ENCODE data around the gene ZBTB6.

Gene ZBTB6, protein sequence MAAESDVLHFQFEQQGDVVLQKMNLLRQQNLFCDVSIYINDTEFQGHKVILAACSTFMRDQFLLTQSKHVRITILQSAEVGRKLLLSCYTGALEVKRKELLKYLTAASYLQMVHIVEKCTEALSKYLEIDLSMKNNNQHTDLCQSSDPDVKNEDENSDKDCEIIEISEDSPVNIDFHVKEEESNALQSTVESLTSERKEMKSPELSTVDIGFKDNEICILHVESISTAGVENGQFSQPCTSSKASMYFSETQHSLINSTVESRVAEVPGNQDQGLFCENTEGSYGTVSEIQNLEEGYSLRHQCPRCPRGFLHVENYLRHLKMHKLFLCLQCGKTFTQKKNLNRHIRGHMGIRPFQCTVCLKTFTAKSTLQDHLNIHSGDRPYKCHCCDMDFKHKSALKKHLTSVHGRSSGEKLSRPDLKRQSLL

DNA sequence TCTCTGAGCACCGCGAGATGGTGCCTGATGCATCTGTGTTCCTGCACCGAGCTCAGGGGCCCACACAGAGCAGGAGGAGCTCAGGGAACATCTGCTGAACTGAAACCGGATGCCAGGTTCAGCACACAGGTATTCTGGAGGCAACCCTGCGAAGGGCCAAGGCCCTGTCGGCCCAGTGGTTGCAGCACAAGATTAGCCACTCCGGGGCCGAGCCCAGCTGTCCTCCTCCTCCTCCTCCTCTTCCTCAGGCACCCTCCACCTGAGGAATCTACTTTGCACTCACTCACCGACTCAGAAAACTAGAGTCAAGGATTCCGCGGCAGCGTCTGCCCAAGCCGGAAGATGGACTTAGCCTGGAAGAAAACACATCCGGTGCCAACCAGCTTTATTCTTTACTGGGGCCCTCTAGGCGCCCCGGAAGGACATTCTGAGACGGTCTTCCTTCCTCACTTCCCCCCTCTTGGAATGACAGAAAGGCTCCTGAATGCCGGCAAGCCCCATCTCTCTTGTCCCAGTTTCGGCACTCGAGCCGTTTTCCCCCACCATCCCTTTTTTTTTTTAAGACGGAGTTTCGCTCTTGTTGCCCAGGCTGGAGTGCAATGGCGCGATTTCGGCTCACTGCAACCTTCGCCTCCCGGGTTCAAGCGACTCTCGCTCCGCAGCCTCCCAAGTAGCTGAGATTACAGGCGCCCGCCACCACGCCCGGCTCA, at the start of gene ZBTB6:
TSS of gene ZBTB6 (minus strand) at position 360 of the 710 bp plus-strand sequence. CDS start 1,251 bp downstream, outside the sequence.
- DNase-seq: peak; percentile 81

DNA sequence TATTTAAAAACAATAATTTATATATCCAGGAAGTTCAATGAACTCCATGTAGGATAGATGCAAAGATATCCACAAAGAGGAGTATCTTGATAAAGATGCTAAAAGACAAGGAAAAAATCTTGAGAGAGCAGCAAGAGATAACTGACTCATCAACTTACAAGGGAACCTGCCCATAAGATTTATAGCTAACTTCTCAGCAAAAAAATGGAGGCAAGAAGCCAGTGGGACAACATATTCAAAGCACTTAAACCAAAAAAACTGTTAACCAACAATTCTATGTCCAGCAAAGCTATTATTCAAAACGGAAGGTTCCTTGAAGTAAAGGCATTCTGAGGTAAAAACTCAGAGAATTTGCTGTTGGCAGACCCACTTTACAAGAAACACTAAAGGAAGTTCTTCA, 48.0 kb upstream of the ZBTB6 start:
- no peak for DNase-seq

DNA sequence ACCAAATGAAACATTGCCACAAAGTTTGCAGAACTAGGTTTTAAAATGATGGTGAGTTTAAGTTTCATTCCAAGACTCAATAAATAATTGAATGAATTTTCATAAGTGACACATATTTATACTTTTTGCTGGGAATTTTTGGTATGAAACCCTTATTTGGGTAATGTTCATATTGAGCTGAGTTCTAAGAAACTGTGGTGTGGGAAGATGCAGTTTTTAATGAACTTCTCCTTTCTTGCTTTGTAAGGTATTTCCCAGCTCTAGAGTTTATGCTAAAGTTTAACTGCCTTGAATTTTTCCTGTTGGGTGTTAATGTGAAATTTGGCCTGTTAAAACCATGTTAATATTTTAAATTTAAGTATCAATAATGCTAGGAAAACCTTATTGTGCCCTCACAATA, 42.8 kb upstream of the ZBTB6 start:
- DNase-seq: no peak

- DNase-seq: peak; percentile 41
Measured at GRCh38 chr9:122954253-122954691, 41.1 kb upstream of the ZBTB6 start.

DNA sequence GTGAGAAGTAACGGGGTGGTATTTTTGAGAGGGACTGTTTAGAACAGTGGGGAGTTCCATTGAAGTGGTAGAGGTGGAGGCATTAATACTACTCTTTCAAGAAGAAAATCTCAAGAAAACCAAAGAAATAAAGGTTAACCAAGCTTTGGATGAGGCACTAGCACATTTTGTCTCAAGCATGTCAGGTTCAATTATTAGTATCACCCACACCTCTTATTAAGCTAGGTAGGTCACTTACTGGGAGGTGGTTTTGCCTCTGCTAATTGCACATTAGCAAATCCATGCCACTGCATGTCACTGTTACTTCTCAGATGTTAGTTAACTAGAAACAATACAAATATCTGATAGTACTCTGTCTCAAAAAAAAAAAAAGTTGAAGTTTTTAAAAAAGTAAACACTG, 37.9 kb upstream of the ZBTB6 start:
- DNase-seq: no peak

DNA sequence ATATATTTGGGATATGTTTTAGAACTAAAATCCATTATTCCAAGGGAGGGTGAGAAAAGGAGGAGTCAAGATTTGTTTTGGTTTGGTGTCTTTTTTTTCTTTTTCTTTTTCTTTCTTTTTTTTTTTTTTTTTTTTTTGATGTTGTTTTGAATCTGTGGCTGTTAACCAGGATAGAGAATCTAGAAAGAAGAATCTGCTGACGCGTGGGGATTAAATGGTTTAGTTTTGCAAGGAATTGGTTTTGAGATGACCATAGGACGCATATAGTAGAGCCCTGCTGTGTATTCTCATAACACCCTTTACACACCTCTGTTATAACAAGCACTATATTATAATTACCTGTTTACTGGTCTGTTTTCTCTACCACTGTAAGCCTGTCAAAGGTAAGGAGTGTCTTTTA, 37.1 kb upstream of the ZBTB6 start:
- DNase-seq: no peak

- DNase-seq: no peak
Measured at GRCh38 chr9:122949696-122950095, 36.6 kb upstream of the ZBTB6 start.

GRCh38 chr9:122948313-122948712, 35.2 kb upstream of the ZBTB6 start:
- DNase-seq: no peak

DNA sequence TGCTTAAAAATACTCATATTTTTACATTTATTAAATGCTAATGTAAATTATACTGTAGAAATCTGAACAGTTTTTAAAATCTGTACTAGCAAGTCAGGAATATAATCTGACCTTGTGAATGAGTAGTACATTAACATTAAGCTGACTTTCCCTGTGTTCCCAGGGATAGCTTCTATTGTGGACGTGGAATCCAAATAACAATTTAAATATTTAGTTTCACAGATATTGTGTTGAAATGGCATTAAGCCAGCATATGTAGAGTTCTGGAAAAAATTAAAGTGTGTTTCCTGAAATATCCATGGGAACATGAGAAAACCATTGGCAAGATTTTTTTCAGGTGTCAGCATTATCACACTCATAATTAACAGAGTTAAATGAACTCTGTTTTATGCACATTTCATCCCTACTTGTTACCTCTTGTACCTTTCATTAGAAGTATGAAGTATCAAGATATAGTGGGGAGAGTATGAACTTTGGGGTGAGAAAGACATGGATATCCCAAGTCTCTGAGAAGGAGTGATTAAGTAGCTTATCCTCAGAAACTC, 33.4 kb upstream of the ZBTB6 start:
- no peak for DNase-seq

GRCh38 chr9:122944960-122945888, 32.1 kb upstream of the ZBTB6 start:
- DNase-seq: no peak

- peak; percentile 57 for DNase-seq
Measured at GRCh38 chr9:122941582-122942234, 28.6 kb upstream of the ZBTB6 start.

DNA sequence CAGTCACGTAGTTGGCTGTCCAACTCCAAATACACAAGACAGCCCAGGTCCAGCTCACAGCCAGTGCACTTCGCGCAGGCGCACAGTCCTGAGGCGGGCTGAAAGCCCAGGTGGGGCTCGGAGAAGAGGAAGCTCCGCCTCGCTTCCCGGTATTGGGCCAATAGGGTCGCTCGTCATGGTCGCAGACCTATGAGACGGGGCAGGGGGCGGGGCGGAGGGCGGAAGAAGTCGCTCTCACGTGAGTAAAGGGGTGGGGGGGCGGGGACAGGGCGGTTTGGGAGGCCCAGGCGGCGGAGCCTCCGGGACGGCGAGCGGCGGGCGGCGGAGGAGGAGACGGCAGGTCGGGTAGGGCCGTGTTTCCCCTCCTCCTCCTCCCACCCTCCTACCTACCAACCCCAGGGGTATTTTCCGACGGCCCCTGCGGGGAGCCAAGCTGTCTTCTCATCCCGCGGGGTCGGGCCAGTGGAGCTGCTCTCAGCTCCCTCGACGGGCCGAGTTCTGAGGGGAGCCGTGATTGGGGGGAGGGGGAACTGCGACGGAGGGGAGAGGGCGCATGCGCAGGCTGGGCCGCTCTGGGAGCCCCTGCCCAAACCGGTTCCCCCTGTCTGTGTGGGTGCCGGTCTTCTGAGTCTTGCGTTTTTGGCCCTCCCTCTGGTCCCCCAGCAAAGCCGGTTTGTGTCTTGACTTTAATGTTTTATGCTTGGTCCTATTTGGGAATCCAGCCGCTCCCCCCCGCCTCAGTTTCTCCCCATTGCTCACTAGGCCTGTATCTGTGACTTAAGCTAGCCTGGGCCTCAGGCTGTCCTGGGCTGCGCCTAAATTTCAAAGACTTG, 27.8 kb upstream of the ZBTB6 start, which contains the start of gene RABGAP1:
TSS of gene RABGAP1 (plus strand) at position 272 of the 833 bp plus-strand sequence. CDS start 16,040 bp downstream, outside the sequence.
- peak; percentile 96 for DNase-seq

- DNase-seq: no peak
Measured at GRCh38 chr9:122940454-122940748, 27.3 kb upstream of the ZBTB6 start.

GRCh38 chr9:122939601-122940000, 26.5 kb upstream of the ZBTB6 start:
- DNase-seq: no peak

DNA sequence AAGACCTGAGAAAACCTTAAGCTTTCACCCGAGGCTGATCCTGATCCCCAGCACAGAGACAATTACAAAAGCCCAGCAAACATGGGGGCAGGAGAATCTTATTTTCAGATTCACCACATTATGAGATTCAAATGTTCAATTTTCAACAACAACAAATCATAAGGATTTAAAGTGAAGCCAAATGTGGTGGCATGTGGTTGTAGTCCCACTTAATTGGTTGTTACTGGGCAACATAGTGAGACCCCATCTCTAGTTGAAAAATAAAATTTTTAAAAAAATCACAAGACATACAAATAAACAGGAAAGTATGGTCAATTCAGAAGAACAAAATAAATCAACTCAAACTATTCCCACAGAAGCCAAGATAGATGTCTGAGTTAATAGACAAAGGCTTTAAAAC, 23.8 kb upstream of the ZBTB6 start:
- no peak for DNase-seq

- DNase-seq: no peak
Measured at GRCh38 chr9:122936464-122936863, 23.3 kb upstream of the ZBTB6 start.

DNA sequence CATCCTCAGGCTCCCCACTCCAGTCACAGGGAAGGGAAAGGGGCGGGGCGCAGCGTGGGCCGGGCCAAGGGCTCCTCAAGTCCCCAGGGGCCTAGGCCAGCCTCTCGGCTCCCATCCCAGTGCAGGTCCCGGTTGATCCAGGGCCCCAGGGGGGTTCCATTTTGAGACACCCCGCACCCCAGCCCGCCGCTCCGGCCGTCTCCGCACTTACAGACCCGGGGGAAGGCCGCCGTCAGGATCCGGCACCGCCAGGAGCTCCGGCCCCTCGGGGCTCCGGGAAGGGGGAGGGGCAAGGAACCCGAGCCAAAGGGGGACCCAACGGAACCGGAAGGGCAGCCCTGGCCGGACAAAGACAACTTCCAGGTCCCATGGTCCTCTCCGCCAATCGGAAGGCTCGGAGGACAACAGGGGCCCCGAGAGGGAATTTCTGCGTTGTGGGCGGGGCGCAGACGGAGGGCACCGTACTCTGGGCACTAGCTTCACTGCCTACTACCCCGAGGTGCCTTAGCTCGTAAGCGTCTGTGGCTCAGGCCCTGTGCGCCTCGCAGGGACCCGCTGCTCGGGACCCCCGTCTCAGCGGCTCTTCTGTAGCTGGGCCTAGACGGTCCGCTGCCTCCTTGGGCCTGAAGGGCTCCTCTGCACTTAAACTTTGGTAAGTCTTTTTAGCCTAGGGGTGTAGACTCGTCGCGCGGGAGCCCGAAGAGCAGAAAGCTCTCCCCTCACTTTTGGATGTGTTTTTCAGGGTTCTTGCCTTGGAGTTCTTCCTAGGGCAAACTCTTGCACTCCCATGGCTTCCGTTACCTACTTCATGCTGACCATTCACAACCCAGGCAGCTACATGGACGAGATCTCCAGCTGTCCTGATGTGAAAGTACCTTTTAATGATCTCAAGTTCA, 18.4 kb upstream of the ZBTB6 start, which contains the start of gene ZBTB26:
TSS of gene ZBTB26 (minus strand) at position 287 of the 896 bp plus-strand sequence. CDS start 11,578 bp downstream, outside the sequence.
- DNase-seq: peak; percentile 92

DNA sequence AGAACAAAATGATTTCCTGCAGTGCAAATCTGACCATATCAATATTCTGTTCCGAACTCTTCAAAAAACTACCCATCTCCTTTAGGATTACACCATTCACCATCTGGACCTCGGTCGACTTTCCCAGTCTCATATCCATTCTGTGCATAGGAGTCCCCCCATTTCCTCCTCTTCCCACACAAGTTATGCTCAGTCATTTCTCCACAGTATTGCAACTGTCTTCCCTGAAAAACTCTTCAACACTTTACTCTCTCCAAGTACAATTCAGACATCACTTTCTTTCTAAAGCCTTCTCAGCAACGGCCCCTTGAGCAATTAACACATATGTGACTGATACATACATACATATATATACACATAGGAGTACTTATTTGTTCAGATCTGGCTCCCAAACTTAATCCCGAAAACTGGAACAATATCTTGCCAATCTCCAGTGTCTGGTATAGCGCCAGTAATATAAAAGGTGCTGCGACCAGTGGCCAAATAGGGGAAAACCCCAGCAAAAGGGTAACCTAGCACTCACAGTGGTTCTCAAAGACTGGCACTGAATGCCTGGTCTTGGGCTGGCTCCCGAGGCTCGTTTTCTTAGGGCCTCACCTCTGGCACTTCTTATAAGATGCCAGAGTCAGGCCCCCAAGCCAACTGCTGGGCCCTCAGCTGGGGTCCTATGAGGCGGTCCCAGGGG, 17.6 kb upstream of the ZBTB6 start:
- DNase-seq: no peak

DNA sequence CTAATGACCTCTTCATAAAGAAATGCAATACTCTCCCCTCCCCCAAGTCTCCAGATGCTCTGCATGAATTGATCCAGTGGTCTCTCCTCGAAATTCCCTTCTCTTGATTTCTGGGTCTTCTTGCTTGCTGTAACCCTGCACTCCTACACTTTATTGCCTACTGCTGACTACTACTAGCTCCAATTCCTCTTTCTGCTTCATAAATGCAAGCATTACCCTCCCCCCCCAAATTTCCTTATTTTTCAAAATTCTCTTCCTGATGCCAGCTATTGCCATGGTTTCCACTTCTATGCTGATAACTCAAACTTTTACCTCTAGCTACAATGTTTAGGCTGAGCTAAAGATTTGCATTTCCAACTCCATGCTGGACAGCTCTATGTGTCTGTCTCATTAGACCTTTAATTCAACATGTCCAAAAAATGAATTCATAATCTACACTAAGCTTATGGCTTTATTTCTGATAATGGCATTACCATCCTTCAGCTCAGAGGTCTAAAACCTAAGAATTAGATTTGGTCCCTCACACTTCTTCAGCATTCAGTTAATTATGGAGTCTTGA, 16.8 kb upstream of the ZBTB6 start:
- DNase-seq: no peak

All from kidney glomerular epithelial cell (primary cell).